Esophagus squamous epithelium (tissue), 5 donors: ENCODE measurements around the gene SRMS. TPM values are rescaled to one million over a fixed set of nuclear protein-coding genes. Genes with fewer than 3 reads are reported as not detected.
"Not testable (repeated sequence)": the region's sequence is repeated elsewhere in the genome, so short reads cannot be mapped to it uniquely, and the experiment has no call there.

Experiments
- DNase-seq: peaks from one replicate; lab custom pipeline; 2025; lab: John Stamatoyannopoulos, UW
- H3K27ac ChIP-seq, 4 donors: fragments of 200-600 bp; sonication (generic); one replicate each; pipeline ENCODE4 v1.5.1; 2016 to 2019; ENCODE audit warnings: mild to moderate bottlenecking in 1 of 4
- H3K27me3 ChIP-seq, 4 donors: fragments of 200-600 bp; sonication (generic); 1 replicate in 3 of 4; 2 replicates in 1 of 4; pipeline versions ENCODE4 v1.5.1 to v1.6.0; 2017 to 2021; ENCODE audit warnings: antibody characterized with exemption in 1 of 4
- H3K36me3 ChIP-seq, 3 donors: fragments of 200-600 bp; sonication (generic); one replicate each; pipeline ENCODE4 v1.5.1; 2016 to 2019
- H3K4me1 ChIP-seq, 3 donors: fragments of 200-600 bp; sonication (generic); one replicate each; pipeline ENCODE4 v1.5.1; 2017 to 2019
- H3K4me3 ChIP-seq, 4 donors: fragments of 200-600 bp; sonication (generic); 1 replicate in 3 of 4; 2 replicates in 1 of 4; pipeline ENCODE4 v1.5.1; 2016 to 2019; ENCODE audit warnings: mild to moderate bottlenecking in 2 of 4, moderate library complexity in 1 of 4
- H3K9me3 ChIP-seq, 3 donors: fragments of 200-600 bp; sonication (generic); one replicate each; pipeline ENCODE4 v1.5.1; 2016 to 2019
- POLR2A ChIP-seq, 4 donors: fragments of 450-650 bp; IDR thresholded peaks; one replicate each; pipeline ENCODE4 v1.6.1; 2017; ENCODE audit warnings: antibody characterized with exemption in 4 of 4, mild to moderate bottlenecking in 4 of 4, moderate library complexity in 3 of 4
- WGBS, 2 donors: methylation state at CpG; one replicate each; pipeline ENCODE4 v1.1.5; 2018; 5-methylcytosine and 5-hydroxymethylcytosine counted together
- intact Hi-C: fragments of 100-400 bp; cut with DNase I; formaldehyde crosslinking; loops from one replicate; pipeline ENCODE4 v1.15.0; 2022
- total RNA-seq, 4 donors: library from RNA; depleted of rRNA; stranded (reverse); fragments of >200 nt; gene quantifications; one replicate each; pipeline ENCODE4 v1.1.0, GENCODE V29; 2016
- TF ChIP-seq, protein P1 (sequence below), 6 experiments: fragments of 450-650 bp in 4 of 6; fragments of 200-600 bp in 2 of 6; sonication (generic) in 2 of 6; IDR thresholded peaks; one replicate each; pipeline ENCODE4 v1.5.1; 2016 to 2019; ENCODE audit warnings: antibody characterized with exemption in 6 of 6, mild to moderate bottlenecking in 4 of 6, moderate library complexity in 4 of 6
- donor health status: DM: yes; HTN: yes; CAD: no.

SRMS gene
- total RNA-seq, 4 donors from 2014 or later = not detected

DNA sequence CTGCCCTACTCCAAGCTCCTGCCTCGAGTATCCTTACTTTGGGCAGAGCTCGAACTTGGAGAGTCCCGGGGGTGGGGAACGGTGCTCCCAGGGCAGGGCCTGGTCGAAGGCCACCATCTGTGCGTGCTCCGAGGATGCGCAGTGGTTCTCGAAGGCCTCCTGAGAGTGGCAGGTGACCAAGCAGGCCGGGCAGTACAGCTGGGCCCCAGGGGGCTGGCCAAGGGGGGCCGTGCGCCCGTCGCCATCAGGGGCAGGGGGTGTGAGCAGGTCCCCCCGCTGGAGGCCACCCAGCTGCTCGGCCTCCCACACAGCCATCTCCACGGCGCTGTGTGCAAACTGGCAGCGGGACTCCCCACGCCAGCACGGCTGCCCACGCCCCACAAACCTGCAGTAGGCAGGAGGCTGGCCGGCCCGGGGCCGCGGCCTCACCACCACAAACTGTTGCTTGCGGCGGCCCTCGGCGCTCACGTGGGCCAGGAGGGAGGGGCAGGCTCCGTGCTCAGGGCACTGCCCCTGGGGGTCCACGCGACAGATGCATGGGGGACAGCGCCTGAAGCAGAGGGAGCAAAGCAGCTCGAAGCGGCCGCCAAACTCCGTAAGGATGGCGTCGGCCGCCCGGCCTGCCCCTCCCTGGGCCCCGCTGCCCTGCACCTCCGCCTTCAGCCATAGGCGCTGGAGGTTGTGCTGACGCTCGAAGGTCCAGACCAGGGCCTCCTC is 24.7 kb upstream of the SRMS start:
- Histone ChIP-seq H3K27ac (no peak overlapping the region), H3K4me1 (peaks cover 14 to 47% (median 16%) of the 10 kb centered on the region in 3 donors), H3K27me3 (peaks cover 0 to 2% (median 0%) of the 10 kb centered on the region in 4 donors), H3K9me3 (no peaks in the 10 kb centered on the region), H3K36me3 (peaks cover 0 to 23% (median 4%) of the 10 kb centered on the region in 3 donors), H3K4me3 (no peak overlapping the region)
- intact Hi-C loops = no loop called here
- WGBS, 2 donors = 89% methylated on average over 13 of the region's 48 CpGs; no CpG with 5 or more reads in 1 of the 2 donors
- no peak for DNase-seq
- TF ChIP-seq POLR2A (IDR thresholded peaks at IDR 0.05) = no peak
- TF ChIP-seq, protein P1, sequence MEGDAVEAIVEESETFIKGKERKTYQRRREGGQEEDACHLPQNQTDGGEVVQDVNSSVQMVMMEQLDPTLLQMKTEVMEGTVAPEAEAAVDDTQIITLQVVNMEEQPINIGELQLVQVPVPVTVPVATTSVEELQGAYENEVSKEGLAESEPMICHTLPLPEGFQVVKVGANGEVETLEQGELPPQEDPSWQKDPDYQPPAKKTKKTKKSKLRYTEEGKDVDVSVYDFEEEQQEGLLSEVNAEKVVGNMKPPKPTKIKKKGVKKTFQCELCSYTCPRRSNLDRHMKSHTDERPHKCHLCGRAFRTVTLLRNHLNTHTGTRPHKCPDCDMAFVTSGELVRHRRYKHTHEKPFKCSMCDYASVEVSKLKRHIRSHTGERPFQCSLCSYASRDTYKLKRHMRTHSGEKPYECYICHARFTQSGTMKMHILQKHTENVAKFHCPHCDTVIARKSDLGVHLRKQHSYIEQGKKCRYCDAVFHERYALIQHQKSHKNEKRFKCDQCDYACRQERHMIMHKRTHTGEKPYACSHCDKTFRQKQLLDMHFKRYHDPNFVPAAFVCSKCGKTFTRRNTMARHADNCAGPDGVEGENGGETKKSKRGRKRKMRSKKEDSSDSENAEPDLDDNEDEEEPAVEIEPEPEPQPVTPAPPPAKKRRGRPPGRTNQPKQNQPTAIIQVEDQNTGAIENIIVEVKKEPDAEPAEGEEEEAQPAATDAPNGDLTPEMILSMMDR (IDR thresholded peaks at IDR 0.05) = no peak

DNA sequence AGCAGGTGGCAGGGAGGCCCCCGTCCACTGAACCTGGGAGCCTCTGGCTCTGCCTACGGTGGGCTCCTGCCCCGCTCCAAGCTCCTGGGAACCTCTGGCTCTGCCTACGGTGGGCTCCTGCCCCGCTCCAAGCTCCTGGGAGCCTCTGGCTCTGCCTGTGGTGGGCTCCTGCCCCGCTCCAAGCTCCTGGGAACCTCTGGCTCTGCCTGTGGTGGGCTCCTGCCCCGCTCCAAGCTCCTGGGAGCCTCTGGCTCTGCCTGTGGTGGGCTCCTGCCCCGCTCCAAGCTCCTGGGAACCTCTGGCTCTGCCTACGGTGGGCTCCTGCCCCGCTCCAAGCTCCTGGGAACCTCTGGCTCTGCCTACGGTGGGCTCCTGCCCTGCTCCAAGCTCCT is 23.5 kb upstream of the SRMS start:
- H3K36me3 ChIP-seq = peaks cover 0 to 35% (median 5%) of the 10 kb centered on the region in 3 donors
- intact Hi-C loops, H3K27ac ChIP-seq, H3K4me3 ChIP-seq, H3K9me3 ChIP-seq, DNase-seq, H3K27me3 ChIP-seq: not testable (repeated sequence)
- peaks cover 14 to 47% (median 16%) of the 10 kb centered on the region in 3 donors for H3K4me1 ChIP-seq
- 76 to 80% methylated on average over 1 to 3 of the region's 11 CpGs for WGBS, 2 donors

DNA sequence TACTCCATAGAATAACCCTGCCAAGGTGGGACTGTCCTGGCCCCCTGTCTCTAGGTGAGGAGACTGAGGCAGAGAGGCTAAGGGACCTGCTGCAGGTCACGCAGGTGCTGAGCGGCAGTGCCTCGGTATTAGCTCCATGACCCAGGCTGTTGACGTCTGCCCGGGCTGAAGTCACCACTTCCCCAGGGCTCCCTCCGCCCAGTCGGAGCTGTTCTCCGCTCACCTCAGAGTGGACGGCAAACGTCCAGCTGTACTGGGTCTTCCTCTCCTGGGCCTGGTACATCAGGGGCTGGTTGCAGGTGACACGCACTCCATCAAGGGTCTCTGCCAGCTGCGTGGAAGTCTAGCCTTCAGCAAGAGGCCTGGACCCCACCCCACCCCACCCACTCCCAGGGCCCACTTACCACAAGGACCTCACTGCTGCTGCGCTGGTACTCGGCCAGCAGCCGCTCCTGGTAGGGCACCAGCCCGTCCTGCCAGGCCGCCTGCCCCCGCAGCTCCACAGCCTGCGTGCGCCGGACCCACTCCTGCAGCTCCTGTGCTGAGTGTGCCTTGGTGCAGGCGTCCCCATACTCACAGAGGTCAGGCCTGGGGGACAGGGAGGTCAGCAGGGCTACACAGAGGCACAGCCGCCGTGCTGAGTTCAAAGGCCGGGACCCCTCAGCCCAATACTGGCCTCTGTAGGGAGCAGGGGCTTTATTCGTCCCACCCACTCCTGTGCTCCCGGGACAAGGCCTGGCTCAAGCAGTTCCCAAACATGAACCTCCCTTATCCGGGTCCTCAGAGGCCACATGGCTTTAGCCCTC is 22.9 kb upstream of the SRMS start:
- Histone ChIP-seq H3K4me1 (peaks cover 14 to 47% (median 16%) of the 10 kb centered on the region in 3 donors), H3K36me3 (peaks cover under 1 to 41% (median 11%) of the 10 kb centered on the region in 3 donors), H3K4me3 (no peak overlapping the region), H3K27me3 (no peaks in the 10 kb centered on the region), H3K9me3 (no peaks in the 10 kb centered on the region), H3K27ac (no peak overlapping the region)
- intact Hi-C loops = no loop called here
- WGBS, 2 donors = 82 to 100% methylated on average over 3 to 16 of the region's 28 CpGs
- DNase-seq = no peak
- no peak for TF ChIP-seq POLR2A (IDR thresholded peaks at IDR 0.05)
- TF ChIP-seq, protein P1 (IDR thresholded peaks at IDR 0.05) = no peak

DNA sequence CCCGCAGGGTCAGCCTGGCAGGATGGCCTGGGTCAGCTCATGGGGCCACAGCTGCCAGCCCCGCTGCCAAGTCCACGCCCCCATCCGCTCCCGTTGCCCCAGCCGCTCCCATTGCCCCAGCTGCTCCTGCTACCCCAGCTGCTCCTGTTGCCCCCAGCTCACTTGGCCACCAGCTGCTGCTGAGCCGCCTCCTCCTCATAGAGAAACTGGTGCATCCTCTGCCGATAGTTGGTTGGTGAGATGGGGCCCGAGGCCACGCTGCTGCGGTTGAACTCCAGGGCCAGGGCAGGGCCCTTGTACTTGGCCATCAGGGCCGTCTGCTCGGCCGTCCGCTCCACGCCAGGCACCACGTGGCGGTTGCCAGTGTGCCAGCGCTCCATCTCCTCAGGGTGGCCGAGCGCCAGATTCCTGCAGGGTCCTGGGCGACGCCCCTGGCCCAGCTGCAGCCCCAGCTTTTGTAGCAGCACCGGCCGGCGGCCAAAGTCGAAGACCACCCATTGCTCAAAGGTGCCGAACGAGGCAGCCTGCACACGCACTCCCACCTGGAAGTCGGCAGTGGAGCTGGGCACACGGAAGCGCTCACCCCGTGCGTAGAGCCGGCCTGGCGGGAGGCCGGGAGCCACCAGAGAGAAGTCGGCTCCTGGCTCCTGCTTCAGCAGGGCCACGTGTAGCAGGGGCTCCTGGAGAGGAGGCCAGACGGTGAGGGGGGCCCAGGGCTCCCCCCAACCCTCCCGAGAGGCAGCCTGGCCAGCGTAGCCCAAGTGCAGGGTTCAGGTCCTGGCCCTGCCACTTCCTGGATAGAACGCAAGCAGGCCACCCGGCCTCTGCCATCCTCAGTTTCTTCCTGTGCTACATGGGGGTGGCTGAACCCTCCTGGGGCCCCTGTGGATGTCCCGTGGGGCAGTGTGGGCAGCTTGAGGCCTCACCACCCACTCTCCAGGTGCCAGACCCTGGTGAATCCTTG is 21.7 kb upstream of the SRMS start:
- Histone ChIP-seq H3K4me1 (peaks cover 11 to 37% (median 14%) of the 10 kb centered on the region in 3 donors), H3K9me3 (no peaks in the 10 kb centered on the region), H3K36me3 (peaks cover 7 to 53% (median 11%) of the 10 kb centered on the region in 3 donors), H3K4me3 (peak overlapping the region in 1 of 4 donors; percentile 42), H3K27ac (peak overlapping the region in 1 of 4 donors; percentile 67), H3K27me3 (no peaks in the 10 kb centered on the region)
- no peak for DNase-seq
- intact Hi-C loops = no loop called here
- TF ChIP-seq POLR2A (IDR thresholded peaks at IDR 0.05) = no peak
- 67 to 92% methylated on average over 1 to 3 of the region's 46 CpGs for WGBS, 2 donors

DNA sequence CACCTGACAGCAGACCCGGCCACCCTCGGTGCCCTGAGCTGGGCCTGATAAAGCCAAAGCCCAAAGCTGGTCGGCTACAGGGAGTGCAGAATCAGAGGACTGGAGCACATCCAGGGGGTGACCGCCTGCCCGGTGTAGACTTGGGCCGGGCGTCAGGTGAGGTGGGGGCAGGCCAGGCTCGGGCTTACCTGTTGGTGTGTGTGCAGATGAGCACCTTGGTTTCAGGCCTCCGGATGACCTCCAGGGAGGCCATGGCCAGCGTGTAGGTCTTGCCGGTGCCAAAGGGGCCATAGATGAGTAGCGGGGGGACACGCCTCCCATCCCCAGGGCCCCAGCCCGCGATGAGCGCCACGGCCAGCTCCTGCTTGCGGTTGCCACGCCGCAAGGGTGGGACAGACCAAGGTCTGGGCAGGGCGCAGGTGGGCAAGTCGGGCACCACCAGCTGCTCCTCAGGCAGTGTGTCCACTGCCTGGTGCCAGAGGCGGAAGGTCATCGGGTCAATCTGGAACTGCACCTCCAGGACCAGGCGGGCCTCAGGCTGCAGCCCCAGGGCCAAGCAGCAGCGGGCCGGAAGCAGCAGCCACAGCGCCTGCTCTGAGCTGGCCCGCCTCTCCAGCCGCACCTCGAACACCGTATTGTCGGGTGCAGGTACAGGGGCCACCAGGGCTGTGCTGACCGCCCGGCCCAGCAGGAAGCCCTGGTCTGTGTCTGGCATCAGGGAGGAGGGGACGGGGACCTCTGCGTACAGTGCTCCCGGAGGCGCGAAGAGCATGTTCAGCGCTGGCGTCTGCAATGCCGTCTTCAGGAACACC is 20.8 kb upstream of the SRMS start:
- H3K9me3 ChIP-seq = no peaks in the 10 kb centered on the region
- WGBS, 2 donors = 86 to 92% methylated on average over 5 of the region's 43 CpGs
- no peaks in the 10 kb centered on the region for H3K27me3 ChIP-seq
- intact Hi-C loops = no loop called here
- TF ChIP-seq, protein P1 (IDR thresholded peaks at IDR 0.05) = no peak
- TF ChIP-seq POLR2A (IDR thresholded peaks at IDR 0.05) = no peak
- H3K27ac ChIP-seq = peak overlapping the region in 1 of 4 donors; percentile 67
- peak overlapping the region in 2 of 4 donors; percentile 10 to 42 for H3K4me3 ChIP-seq
- H3K4me1 ChIP-seq = peaks cover 7 to 30% (median 10%) of the 10 kb centered on the region in 3 donors
- no peak for DNase-seq
- H3K36me3 ChIP-seq = peaks cover 11 to 62% (median 11%) of the 10 kb centered on the region in 3 donors
